GM21529 (cell line): ENCODE data around the gene GRIN2A.
A peak's percentile ranks its signal among the peaks of the same experiment; 100 is the strongest.
"Not testable (repeated sequence)": the region's sequence is repeated elsewhere in the genome, so short reads cannot be mapped to it uniquely, and the experiment has no call there.

ENCODE experiments used
- ATAC-seq: cut with Tn5 transposase; IDR thresholded peaks from one replicate; pipeline ENCODE4 v1.9.1; 2021; ENCODE audit not compliant: unreplicated experiment

Gene GRIN2A

DNA sequence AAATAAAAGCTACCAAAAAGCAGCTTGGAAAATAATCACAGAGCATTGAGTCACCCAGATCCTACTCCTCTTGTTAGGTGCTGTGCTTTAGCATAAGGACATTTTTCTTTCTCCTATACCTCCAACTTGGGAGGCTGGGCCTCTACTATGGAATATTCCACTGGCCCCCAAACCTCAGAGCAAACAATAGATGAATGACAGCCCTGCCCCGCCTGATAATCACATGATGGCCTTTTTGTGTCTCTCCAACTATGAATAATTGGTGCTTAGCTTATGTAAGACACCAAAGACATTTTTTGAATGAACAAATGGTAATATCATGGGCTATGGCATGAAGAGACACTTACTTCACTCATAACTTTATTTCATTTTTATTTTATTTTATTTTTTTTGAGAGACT is 250.2 kb downstream of the GRIN2A start:
- no peak for ATAC-seq

DNA sequence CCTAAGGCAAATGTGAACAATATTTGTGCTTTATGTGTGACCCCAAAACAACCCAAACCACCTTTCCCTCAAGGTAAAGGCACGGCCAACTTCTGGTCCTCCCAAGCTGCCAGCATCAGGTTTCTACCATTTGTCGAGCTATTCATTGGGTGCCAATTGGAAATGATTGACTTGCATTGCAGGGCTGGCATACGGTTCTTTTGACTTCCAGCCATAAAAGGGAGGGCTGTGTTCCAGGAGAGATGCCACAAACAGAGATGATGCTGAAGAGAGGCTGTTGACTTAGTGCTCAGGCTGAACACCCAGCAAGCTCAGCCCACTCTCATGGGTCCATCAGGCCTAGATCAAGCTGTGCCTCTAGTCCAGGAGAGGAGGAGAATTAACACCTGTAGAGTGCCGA is 252.4 kb downstream of the GRIN2A start:
- no peak for ATAC-seq

DNA sequence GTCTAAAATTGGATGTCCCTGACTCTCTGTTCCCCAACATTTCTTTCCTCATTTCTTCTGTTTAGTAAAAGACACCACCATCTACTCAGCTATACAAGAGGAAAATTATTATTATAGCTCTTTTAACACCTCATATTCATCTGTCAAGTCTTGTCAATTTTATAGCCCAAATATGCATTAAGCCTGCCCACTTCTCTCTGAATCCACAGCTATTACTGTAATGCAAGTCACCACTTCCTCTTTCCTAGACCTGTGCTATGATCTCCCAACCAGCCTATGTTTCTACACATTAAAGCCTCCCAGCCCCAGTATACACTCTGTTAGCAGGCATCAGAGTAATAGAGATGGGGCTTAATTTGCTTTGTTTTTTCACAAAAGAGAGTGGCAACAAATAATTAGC is 252.9 kb downstream of the GRIN2A start:
- peak; percentile 87 for ATAC-seq

DNA sequence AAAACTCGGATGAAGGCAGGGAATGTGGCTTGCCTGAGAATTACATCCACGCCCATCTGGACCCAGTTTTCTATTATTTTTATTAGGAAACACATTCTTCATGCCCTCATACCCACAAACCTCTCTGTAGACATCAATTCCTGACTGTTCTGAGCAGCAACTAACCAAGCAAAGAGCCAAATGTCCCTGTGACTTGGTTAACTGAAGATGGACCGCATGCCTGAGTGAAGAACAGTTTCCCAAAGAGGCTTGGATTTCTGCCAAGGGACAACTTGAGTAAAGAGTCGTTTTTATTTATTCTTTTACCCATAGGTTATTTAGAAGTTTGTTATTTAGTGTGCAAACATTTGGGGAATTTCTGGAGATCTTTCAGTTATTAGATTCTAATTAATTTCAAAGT is 259.8 kb downstream of the GRIN2A start:
- ATAC-seq, result no peak

DNA sequence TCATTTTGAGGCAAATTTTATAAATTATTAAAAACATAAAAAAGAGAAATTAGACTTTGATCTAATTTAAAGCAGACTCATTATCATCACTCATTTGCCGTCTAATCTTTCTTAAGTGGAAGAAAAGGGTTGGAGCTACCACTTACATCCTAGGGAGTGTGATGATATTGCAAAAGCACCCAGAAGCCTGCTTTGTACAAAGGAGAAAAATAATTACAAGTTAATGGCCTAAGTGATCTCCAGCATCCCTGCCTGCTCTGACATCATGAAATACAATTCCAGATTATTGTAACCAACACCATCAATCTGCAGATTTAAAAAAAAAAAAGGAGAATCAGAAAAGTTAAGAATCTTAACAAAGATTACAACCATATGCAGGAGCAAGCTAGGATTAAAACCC is 260.2 kb downstream of the GRIN2A start:
- ATAC-seq, result no peak

DNA sequence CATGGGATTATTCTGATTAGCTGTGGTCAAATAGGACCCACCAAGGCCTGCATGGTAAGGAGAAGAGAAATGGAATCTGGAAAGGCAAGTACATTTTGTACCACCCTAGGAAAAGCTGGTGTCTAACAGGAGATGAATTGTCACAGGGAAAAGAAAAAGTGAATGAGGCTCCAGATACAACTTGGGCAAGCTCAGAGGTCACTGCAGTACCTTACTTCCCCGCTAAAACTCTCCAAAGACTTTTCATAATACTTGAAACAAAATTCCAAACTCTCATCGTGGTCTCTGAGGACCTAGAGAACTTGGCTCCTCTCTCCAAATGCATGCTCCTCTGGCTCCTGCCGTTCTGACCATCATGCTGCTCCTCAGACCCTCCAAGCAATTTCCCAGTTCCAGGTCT is 262.8 kb downstream of the GRIN2A start:
- no peak for ATAC-seq

DNA sequence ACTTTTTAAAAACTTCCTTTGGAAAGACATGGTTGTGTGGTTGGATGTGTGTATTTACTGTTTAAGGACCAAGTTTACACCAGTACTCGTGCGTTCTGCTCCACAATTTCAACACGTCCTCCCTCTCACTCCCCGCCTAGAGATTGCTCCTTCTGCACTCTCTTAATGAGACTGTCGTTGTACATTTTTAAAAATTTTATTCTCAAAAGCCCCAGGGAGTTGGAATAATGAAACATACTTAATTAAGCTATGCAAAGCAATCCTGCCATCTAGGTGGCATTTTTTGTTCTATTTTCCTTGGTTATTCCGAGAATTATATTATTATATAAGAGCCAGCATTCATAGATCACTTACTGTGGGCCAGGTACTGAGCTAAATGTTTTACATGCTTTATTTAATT is 264.5 kb downstream of the GRIN2A start:
- no peak for ATAC-seq

DNA sequence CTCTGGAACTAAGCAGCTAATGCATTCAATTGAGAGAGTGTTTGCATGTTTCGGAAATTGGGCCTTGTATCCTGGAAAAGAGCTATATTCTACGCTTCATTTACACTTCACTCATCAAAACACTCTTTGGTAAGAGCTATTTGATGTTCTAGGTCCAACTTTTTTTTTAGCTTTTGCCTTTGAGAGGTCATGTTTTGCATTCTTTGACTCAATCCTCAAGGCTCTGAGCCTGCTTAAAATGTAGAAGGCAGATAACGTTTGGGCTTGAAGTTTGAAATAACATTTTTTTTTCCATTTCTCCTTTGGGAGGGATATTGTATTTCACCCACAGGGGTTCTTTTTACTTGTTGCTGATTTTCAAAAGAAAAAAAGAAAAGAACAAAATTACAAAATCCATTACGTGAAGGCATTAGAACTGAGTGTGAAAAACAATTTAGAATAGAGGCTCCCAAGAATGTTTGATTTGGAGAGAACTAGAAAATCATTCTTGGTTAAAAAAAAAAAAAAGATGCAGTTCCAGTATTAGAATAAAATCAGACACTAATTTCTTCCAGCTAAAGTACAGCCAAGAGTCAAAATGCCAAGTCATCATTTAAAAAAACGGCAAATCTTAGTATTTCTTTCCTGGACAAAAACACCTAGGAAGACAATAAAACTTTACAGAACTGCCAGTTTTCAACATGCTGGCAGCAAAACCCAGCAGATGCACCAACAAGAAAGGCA is 268.5 kb downstream of the GRIN2A start:
- ATAC-seq, result no peak

DNA sequence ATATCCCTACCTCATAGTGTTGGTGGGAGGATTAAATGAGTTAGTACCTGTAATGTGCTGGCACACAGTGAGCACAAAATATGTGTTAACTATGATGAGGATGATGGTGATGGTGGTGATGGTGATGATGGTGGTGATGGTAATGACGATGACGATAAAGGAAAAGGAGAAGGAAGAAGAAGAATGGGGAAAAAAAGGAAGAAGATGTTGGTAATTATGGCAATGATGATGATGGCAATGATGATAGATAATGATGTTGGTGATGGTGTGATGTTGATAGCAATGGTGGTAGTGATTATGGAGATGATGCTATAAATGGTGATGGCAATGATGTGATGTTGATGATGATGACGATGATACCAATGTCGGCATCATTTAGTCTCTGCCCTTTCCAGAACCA is 270.2 kb downstream of the GRIN2A start:
- no peak for ATAC-seq

DNA sequence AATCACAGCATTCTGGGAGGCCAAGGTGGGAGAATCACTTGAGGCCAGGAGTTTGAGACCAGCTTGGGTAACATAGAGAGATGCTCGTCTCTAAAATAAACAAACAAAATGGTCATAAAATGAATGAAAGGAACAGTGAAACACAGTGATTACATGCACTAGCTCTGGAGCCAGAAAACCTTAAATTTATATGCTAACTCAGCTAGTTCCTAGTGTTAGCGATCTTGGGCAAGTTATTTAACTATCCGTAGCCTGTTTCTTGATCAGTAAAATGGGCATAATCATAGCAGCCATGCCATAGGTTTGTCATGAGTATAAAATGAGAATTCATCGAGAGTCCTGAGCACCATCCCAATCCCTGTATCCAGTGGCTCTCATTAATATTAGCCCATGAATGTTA is 271.0 kb downstream of the GRIN2A start:
- ATAC-seq, result no peak

DNA sequence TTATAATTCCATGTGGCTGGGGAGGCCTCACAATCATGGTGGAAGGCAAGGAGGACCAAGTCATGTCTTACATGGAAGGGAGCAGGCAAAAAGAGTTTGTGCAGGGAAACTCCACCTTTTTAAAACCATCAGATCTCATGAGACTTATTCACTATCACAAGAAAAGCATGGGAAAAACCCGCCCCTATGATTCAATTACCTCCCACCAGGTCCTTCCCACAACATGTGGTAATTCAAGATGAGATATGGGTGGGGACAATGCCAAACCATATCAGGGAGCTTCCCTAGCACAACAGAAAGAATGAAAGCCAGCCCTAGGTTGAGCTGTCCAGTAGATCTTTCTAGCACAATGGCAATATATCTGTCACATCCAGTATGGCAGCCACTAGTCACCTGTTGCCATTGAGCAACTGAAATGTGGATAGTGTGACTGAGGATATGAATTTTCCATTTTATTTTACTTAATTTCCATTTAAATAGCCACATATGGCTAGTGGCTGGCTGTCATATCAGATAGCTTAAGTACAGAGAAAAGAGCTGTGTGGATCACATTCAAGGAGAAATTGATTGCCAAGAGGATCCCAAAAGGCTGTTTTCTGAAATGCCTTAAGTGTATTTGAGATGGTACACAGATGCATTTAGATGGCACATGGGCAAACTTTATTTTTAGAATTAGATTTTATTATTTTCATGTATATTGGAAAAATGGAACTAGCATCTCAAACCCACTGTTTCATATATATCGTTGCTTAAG is 273.0 kb downstream of the GRIN2A start:
- ATAC-seq, result no peak

DNA sequence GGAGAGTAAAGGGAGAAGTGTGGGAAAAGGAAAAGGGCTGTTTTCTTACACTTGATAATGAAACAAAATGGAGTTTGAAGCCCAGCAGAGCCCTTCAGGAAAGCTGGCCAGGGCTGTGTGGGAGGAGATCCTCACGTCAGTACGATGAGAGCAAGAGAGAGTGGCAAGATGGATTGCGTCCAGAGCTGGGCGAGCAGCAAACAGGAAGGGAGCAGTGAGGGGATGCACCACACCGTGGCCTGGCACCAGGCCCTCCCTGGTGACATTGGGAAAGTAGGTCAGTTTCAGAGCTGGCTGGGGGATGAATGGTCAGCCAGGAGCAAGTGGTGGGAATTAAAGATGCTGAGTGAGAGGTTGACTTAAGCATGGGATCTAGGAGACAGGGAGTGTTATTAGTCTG is 273.6 kb downstream of the GRIN2A start:
- ATAC-seq, result no peak

DNA sequence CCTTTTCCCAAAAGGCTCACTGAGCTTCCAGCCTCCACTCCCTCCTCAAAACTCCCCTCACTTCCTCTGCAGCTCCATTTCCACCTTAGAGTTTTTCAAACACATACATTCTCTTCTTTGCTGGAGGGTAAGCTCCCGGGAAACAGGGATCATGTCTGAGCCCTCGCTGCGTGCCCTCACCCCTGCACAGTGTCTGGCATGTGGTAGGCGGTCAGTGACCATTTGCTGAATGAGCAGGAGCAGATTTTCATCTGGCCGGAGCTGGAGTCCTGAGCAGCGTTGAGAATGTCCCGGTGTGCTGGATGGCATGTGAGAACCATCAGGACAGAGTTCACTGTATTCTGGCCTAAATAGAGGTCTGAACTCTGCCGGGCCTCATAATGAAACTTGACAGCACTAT is 274.5 kb downstream of the GRIN2A start:
- no peak for ATAC-seq

DNA sequence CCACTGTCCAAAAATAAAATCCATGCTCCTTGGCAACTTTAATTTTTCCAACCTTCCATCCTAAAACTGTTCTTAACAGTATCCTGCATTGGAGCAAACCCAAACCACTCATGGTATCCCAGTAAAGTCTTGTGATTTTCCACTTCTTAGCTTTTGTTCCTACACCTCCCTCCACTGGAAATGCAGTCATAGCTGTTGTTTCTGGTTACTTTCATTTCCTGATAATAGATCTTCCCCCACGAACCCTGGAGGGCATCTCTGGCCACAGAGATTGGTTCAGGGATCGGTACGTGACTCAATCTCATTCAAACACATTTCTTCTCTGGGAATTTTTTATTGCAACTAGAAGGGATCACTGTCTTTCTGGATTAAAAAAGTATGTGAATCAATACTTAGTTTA is 276.0 kb downstream of the GRIN2A start:
- ATAC-seq, result no peak

DNA sequence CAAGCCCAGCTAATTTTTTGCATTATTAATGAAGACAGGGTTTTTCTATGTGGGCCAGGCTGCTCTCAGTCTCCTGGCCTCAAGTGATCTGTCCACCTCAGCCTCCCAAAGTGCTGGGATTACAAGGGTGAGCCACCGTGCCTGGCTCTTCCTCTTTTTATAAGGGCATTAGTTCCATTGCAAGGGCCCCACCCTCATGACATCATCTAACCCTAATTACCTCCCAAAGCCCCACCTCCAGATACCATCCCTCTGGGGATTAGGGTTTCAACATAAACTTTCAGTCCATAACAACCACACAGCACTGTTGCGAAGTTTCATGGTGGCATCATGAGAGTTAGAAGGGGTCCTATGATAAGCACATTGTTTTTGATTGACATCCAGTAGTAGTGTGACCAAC is 277.7 kb downstream of the GRIN2A start:
- ATAC-seq, result no peak

DNA sequence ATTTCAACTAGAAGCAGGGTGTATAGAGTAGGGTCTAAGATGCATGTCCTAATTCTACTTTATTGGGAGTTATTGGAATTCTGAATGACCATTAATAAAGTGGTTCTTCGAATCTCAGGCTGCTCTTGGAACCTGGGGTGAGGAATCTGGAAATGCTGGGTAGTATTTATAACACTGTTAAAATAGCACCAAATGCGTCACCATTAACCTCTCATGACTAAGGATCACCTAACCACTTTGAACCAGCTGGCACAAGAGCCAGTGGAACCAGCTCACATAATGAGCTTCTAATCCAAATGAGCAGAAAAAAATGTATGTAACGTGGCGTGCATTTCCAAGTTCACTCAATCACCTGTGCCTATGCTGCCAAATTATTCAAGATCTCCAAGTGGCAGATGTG is 281.7 kb downstream of the GRIN2A start:
- ATAC-seq, result no peak

DNA sequence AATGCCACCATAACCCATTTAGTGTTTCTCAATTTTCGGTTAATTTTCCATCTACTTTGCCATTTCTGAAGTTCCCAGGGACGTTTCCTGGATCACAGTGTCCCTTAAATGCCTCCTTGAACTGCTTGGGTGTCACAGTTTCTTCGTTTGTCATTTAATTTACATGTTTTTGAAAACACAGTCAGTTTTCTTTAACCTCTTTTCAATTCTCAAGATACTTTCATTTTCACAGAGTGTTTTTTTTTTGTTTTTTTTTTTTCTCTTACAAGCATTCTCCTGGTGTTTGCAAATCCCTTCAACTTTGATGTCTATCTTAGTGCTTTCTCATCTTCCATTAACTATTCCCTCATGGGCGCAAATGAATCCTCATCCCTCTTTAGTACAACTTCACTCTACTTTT is 283.7 kb downstream of the GRIN2A start:
- no peak for ATAC-seq

DNA sequence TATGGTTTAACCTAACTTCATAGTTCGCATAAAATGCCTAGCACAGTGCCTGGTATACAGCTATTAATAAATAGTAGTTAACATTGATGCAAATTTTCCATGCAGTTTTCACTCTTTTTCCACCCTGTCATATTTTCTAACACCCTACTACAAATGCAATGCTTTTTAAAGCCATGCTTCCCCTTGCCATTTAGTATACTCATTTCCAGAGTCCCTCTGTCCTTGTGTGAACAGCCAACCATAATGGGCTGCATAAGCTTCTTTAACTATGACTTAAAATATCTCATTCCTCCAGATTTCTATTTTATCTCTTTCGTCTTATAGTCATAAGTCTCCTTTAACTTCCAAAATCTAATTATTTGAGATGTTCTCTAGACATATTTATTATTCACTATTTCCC is 284.1 kb downstream of the GRIN2A start:
- no peak for ATAC-seq

DNA sequence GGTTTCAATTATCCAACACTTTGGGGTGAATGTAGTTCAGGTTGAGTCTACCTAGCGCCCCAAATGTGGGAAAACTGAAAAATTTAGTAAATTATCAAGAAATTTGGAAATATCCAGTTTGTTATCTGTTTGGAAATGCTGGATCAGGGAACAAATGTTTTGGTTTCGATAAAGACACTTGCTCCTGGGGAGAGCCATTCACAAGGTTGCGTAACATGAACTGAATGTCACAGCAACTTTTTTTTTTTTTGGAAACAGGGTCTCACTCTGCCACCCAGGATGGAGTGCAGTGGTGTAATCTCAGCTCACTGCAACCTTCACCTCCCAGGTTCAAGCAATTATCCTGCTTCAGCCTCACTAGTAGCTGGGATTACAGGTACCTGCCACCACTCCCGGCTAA is 286.4 kb downstream of the GRIN2A start:
- ATAC-seq, result no peak

DNA sequence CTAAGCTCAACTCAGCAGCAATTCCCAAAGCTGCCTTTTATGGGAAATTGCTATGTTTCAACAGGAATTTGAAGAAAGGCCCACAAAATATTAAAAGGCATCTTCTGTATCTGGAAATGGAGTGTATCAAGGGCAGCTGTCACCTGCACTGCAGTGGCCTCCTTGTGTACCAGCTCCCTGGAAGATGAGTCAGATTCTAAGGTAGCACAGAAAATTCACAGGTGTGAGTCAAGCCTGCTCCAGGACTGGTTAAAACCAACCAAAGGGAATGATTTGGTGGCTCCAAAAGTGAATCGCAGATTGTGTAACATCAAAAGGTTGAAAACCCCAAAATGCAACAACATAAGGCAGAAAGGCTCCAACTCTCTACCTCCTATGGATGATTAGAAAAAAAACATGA is 296.4 kb downstream of the GRIN2A start:
- ATAC-seq, result no peak

DNA sequence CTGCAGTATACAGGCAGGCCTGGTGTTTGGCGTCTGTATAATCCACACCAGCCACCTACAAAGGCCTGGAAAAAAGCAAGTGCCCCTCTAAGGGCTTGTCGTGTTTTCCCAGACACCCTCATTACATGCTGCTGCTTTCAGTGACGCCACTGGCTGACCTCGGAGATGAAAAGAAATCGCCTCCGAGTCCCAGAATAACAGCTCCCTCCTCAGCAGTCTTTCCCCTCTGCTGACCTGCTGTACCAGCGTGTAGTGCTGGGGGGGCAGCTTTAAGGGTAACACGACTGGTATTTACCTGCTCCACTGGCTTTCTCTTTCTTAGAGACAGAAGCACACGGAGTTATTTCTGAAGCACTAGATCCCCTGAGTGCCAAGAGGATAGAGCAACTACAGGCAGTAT is 296.8 kb downstream of the GRIN2A start:
- no peak for ATAC-seq

DNA sequence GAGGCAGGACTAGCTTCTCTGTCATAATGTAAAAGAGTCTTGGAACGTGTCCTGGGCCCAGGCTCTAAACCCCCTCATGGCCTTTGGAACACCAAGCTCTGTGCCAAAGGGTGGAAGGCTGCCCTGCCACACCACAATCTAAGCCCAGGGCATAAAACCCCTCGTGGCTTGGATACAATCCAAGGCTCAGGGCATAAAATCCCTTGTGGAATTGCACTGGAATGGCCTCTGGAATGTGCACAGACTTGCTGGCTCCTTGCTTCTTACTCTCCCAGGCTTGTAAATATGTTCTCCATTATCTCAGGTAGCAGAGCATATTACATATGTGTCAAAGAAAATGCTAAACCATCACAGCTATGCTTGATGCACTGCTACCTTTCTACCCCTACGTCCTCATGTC is 306.2 kb downstream of the GRIN2A start:
- not testable (repeated sequence) for ATAC-seq

DNA sequence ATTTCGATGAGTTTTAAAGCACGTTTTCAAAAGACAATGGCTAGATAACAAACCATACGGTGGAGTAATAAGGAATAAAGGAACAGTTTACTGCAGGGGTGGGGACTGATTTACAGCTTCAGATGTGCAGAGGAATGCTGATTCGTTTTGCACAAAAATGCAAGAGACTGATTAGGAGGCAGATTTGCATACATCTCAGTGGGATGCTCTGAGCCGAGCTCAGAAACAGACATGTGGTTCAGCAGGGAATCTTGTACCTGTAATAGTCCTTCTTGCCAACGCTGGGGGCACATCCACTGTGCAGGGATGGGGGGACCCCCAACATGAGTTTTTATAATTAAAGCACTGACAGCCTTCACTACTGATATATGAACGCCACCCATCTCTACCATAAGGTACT is 308.0 kb downstream of the GRIN2A start:
- no peak for ATAC-seq
